GM23248 (cell line): ENCODE results near the gene COL8A1. TPM values are rescaled to one million over a fixed set of nuclear protein-coding genes. Genes with fewer than 3 reads are reported as not detected.

Experiments
- DNase-seq: peaks from one replicate; pipeline ENCODE4 v3.0.0-alpha.2; 2015
- H2AFZ ChIP-seq: fragments of 200-600 bp; sonication (generic); 2 replicates; pipeline ENCODE4 v1.6.1; 2016; ENCODE audit warnings: antibody characterized with exemption
- H3F3A ChIP-seq: fragments of 200-600 bp; sonication (generic); 2 replicates; pipeline ENCODE4 v1.6.1; 2016; ENCODE audit warnings: mild to moderate bottlenecking, antibody characterized with exemption, mixed run types; ENCODE audit not compliant: insufficient read depth
- H3K27ac ChIP-seq: fragments of 200-600 bp; sonication (generic); 2 replicates; pipeline ENCODE4 v1.5.1; 2016; ENCODE audit warnings: mild to moderate bottlenecking
- H3K27me3 ChIP-seq: fragments of 200-600 bp; sonication (generic); replicated peaks from 2 replicates; pipeline ENCODE4 v1.6.1; 2016; ENCODE audit warnings: mild to moderate bottlenecking; ENCODE audit not compliant: insufficient read depth
- H3K36me3 ChIP-seq: fragments of 200-600 bp; sonication (generic); 2 replicates; pipeline ENCODE4 v1.6.1; 2016; ENCODE audit warnings: low read depth, mild to moderate bottlenecking
- H3K4me1 ChIP-seq: fragments of 200-600 bp; sonication (generic); 2 replicates; pipeline ENCODE4 v1.6.1; 2016; ENCODE audit warnings: mild to moderate bottlenecking; ENCODE audit not compliant: insufficient read depth
- H3K4me2 ChIP-seq: fragments of 200-600 bp; sonication (generic); one replicate; pipeline ENCODE4 v1.6.1; 2016; ENCODE audit warnings: mild to moderate bottlenecking; ENCODE audit not compliant: unreplicated experiment
- H3K4me3 ChIP-seq: fragments of 200-600 bp; sonication (generic); 2 replicates; pipeline ENCODE4 v1.5.1; 2016; ENCODE audit warnings: mild to moderate bottlenecking
- H3K79me2 ChIP-seq: fragments of 200-600 bp; sonication (generic); 2 replicates; pipeline ENCODE4 v1.6.1; 2016; ENCODE audit warnings: mild to moderate bottlenecking; ENCODE audit not compliant: insufficient read depth
- H3K9ac ChIP-seq: fragments of 200-600 bp; sonication (generic); 2 replicates; pipeline ENCODE4 v1.6.1; 2016; ENCODE audit warnings: mild to moderate bottlenecking
- H3K9me2 ChIP-seq: fragments of 200-600 bp; sonication (generic); 2 replicates; pipeline ENCODE4 v1.6.1; 2016; ENCODE audit warnings: mixed run types, mild to moderate bottlenecking, moderate library complexity; ENCODE audit not compliant: insufficient read depth
- H3K9me3 ChIP-seq: fragments of 200-600 bp; sonication (generic); one replicate; pipeline ENCODE4 v1.6.1; 2017; ENCODE audit warnings: low read depth
- H4K20me1 ChIP-seq: fragments of 200-600 bp; sonication (generic); 2 replicates; pipeline ENCODE4 v1.6.0; 2016; ENCODE audit not compliant: insufficient read depth
- EZH2 ChIP-seq: fragments of 200-600 bp; sonication (generic); IDR thresholded peaks from 2 replicates; pipeline ENCODE4 v1.6.1; 2018; ENCODE audit warnings: antibody characterized with exemption, mild to moderate bottlenecking; ENCODE audit not compliant: insufficient read depth, poor library complexity, severe bottlenecking
- EZH2phosphoT487 ChIP-seq: fragments of 200-600 bp; sonication (generic); IDR thresholded peaks from 2 replicates; pipeline ENCODE4 v1.6.1; 2018; ENCODE audit warnings: antibody characterized with exemption, moderate library complexity, mild to moderate bottlenecking, low read depth; ENCODE audit not compliant: insufficient read depth
- WGBS, 2 experiments: methylation state at CpG; one replicate each; pipeline ENCODE4 v1.1.6; 2015 to 2017; ENCODE audit warnings: low lambda C conversion rate in 2 of 2, low coverage in 1 of 2; ENCODE audit errors: missing lambda C conversion rate in 2 of 2; 5-methylcytosine and 5-hydroxymethylcytosine counted together
- in situ Hi-C: fragments of 300-500 bp; cut with MboI; formaldehyde crosslinking; loops from 2 replicates; pipeline ENCODE4 v1.15.0; 2020
- polyA plus RNA-seq: library from polyadenylated mRNA; unstranded; fragments of >200 nt; fragmentation: Nextera tagmentation; extraction: Ambion mirVana; gene quantifications from 2 replicates; pipeline ENCODE4 v1.2.1, GENCODE V29; 2016
- total RNA-seq: library from RNA; depleted of rRNA; stranded (reverse); fragments of >200 nt; shearing (Covaris generic); gene quantifications from 2 replicates; pipeline ENCODE4 v1.2.3, GENCODE V29; 2014

COL8A1 gene
- total and polyA plus RNA-seq, 2 experiments from 2014 or later: 164 to 189 TPM

DNA sequence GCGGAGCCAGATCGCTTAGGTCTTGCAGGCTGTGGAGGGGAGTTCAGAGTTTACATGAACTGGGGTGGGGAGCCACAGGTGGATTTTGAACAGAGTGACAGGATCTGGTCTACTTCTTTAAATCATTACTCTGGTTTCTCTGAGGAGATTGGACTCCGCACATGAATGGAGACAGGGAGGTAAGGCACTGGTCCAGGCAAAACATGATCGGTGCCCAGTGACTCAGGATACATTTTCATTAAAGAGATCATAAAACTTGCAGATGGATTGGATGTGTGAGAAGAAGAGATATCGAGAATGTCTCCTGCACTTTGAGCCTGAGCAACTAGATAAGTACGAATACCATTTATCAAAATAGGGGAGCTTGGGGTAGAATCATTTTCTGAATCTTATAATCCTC lies 117.4 kb downstream of the COL8A1 start:
- 83 to 86% methylated on average over 6 of the region's 6 CpGs for WGBS, 2 experiments
- H2AFZ ChIP-seq: no peak overlapping the region
- no peaks in the 10 kb centered on the region for H3K79me2 ChIP-seq
- H3K27me3 ChIP-seq: no peaks in the 10 kb centered on the region
- H3K4me1 ChIP-seq: peaks cover 23% of the 10 kb centered on the region
- H3K4me2 ChIP-seq: no peak overlapping the region
- peaks cover 24% of the 10 kb centered on the region for H3F3A ChIP-seq
- no peaks in the 10 kb centered on the region; the same call in 1 of the 2 replicates for H3K36me3 ChIP-seq
- H3K9me2 ChIP-seq: no peaks in the 10 kb centered on the region
- H3K27ac ChIP-seq: no peak overlapping the region
- TF ChIP-seq EZH2phosphoT487: no peak
- TF ChIP-seq EZH2: no peak
- no peak overlapping the region for H3K9ac ChIP-seq
- H3K4me3 ChIP-seq: no peak overlapping the region
- H3K9me3 ChIP-seq: no peaks in the 10 kb centered on the region
- DNase-seq: no peak
- no peaks in the 10 kb centered on the region for H4K20me1 ChIP-seq
- in situ Hi-C loops: loop anchor here (10.0 to 25.0 kb wide), 3 partner anchors 719 to 1144 kb away; no protein-coding TSS in a partner anchor

DNA sequence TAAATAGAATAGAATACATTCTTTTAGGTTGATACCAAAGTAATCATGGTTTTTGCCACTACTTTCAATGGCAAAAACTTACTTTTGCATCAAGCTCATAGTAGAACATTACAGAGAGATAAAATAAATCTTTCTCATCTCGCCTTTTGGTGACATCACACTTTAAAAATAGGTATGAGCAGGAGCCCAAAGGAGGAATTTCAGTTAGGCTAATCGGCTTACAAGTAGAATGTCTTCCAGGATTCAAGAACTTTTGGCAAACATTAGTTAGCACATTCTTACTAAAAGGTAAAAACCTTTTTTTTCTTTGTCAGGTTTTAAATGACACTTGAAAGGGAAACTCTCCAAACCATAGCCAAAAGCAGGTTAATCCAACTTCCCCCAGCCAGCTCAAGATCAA lies 119.6 kb downstream of the COL8A1 start:
- H3K4me2 ChIP-seq: no peak overlapping the region
- no peaks in the 10 kb centered on the region; the same call in 1 of the 2 replicates for H3K36me3 ChIP-seq
- H3K9me2 ChIP-seq: no peaks in the 10 kb centered on the region
- H3K79me2 ChIP-seq: no peaks in the 10 kb centered on the region
- no peak overlapping the region for H2AFZ ChIP-seq
- H3K27ac ChIP-seq: no peak overlapping the region
- no peaks in the 10 kb centered on the region for H3K27me3 ChIP-seq
- H3K9ac ChIP-seq: no peak overlapping the region
- in situ Hi-C loops: loop anchor here (10.0 to 25.0 kb wide), 3 partner anchors 721 to 1146 kb away; no protein-coding TSS in a partner anchor
- TF ChIP-seq EZH2: no peak
- no peak for TF ChIP-seq EZH2phosphoT487
- H3K9me3 ChIP-seq: no peaks in the 10 kb centered on the region
- H3F3A ChIP-seq: peaks cover 5% of the 10 kb centered on the region
- H4K20me1 ChIP-seq: no peaks in the 10 kb centered on the region
- H3K4me1 ChIP-seq: peaks cover 4% of the 10 kb centered on the region; the same call in 1 of the 2 replicates
- WGBS, 2 experiments: 93 to 94% methylated on average over 2 of the region's 2 CpGs
- no peak for DNase-seq
- no peak overlapping the region for H3K4me3 ChIP-seq

- H3K4me2 ChIP-seq: no peak overlapping the region
- peaks cover 3% of the 10 kb centered on the region for H3F3A ChIP-seq
- in situ Hi-C loops: loop anchor here (10.0 to 25.0 kb wide), 3 partner anchors 721 to 1146 kb away; no protein-coding TSS in a partner anchor
- no peak for DNase-seq
- TF ChIP-seq EZH2phosphoT487 (no peak), EZH2 (no peak)
- no peaks in the 10 kb centered on the region for H3K27me3 ChIP-seq
- H3K79me2 ChIP-seq: no peaks in the 10 kb centered on the region
- H3K9ac ChIP-seq: no peak overlapping the region
- no peaks in the 10 kb centered on the region for H3K9me2 ChIP-seq
- H3K27ac ChIP-seq: no peak overlapping the region
- no peak overlapping the region for H2AFZ ChIP-seq
- no peak overlapping the region for H3K4me3 ChIP-seq
- H3K4me1 ChIP-seq: no peaks in the 10 kb centered on the region
- H3K36me3 ChIP-seq: no peaks in the 10 kb centered on the region; the same call in 1 of the 2 replicates
- WGBS, 2 experiments: 87 to 93% methylated on average over 3 of the region's 3 CpGs
- no peaks in the 10 kb centered on the region for H4K20me1 ChIP-seq
- no peaks in the 10 kb centered on the region for H3K9me3 ChIP-seq
Measured at GRCh38 chr3:99758502-99759177, 120.2 kb downstream of the COL8A1 start.

DNA sequence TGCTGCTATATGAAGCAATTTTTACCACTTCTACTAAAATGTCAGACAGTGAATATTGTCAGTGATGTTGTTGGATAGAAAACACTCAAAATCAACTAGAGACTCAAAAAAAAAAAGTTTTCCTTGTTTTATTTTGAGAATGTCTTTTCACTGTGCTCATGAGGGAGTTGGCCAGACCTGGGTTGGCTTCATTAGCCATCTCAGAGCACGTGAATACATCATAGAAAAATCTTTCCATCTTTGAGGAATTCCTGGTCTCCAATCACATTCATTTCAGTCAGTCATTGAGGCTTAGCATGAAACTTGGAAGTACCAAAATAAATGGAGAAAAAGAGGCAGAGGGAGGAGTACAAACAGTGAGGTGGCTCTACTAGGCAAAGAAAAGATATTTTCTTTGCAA lies 121.6 kb downstream of the COL8A1 start:
- Histone ChIP-seq H3K9me2 (no peaks in the 10 kb centered on the region), H3K4me1 (peaks cover 10% of the 10 kb centered on the region), H3K79me2 (no peaks in the 10 kb centered on the region), H3K27ac (no peak overlapping the region), H3K9ac (no peak overlapping the region), H4K20me1 (no peaks in the 10 kb centered on the region), H2AFZ (no peak overlapping the region), H3K36me3 (no peaks in the 10 kb centered on the region; the same call in 1 of the 2 replicates), H3F3A (peaks cover 3% of the 10 kb centered on the region), H3K27me3 (no peaks in the 10 kb centered on the region), H3K4me3 (no peak overlapping the region), H3K9me3 (no peaks in the 10 kb centered on the region), H3K4me2 (no peak overlapping the region)
- WGBS, 2 experiments: 89 to 100% methylated on average over 1 of the region's 1 CpG
- in situ Hi-C loops: loop anchor here (25.0 kb wide), 2 partner anchors 723 to 1148 kb away; no protein-coding TSS in a partner anchor
- DNase-seq: no peak
- TF ChIP-seq EZH2phosphoT487: no peak
- TF ChIP-seq EZH2: no peak
